ENCODE results near the gene SCAF4.

DNA sequence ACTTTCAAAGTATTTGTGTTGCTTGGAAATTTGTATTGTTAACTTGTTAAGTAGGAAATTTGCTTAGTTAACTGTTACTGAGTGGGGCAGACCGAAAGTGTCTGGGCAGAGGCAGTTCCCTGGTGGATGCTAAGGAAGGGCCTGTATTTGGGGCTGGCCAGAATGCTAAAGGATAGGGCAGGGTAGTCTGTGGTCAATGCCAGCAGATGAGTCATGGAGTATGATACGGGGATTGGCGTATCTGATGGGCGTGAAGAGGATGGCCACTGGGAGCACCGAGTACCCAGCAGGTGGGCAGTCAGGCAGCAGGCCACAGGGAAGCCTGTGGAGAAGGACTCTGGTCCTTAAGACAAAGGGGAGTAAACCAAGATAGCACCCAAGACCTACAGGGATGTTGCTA is 46.6 kb upstream of the SCAF4 start:
- TF ChIP-seq POLR2A (IDR thresholded peaks at IDR 0.05; ENCODE audit: low read depth, low read length) (no peak), POLR2AphosphoS5 (IDR thresholded peaks at IDR 0.05; ENCODE audit: low read depth, low read length) (no peak), TAF1 (IDR thresholded peaks at IDR 0.05; ENCODE audit: borderline replicate concordance, low read depth, low read length) (no peak)
